ENCODE measurements around the gene POLE.

The POLE gene

GRCh38 chr12:132707241-132707640, 20.1 kb upstream of the POLE start:
- H3K4me1 ChIP-seq (ENCODE audit: low read length) = peaks cover 12% of the 10 kb centered on the region; the same call in 1 of the 2 replicates
- H3K27me3 ChIP-seq (ENCODE audit: low read depth, low read length) = no peaks in the 10 kb centered on the region
- no peak overlapping the region for H2AFZ ChIP-seq (ENCODE audit: low read depth, low read length)
- H3K79me2 ChIP-seq (ENCODE audit: low read length) = peaks cover 23% of the 10 kb centered on the region
- H3K4me2 ChIP-seq (ENCODE audit: low read length) = no peak overlapping the region
- H3K9me3 ChIP-seq (ENCODE audit: insufficient read depth, low read length) = peaks cover 3% of the 10 kb centered on the region; the same call in 1 of the 2 replicates
- H3K36me3 ChIP-seq (replicated peaks; ENCODE audit: low read depth, low read length) = peaks cover 10% of the 10 kb centered on the region
- H3K4me3 ChIP-seq (ENCODE audit: low read length) = no peak overlapping the region
- TF ChIP-seq, protein P1, sequence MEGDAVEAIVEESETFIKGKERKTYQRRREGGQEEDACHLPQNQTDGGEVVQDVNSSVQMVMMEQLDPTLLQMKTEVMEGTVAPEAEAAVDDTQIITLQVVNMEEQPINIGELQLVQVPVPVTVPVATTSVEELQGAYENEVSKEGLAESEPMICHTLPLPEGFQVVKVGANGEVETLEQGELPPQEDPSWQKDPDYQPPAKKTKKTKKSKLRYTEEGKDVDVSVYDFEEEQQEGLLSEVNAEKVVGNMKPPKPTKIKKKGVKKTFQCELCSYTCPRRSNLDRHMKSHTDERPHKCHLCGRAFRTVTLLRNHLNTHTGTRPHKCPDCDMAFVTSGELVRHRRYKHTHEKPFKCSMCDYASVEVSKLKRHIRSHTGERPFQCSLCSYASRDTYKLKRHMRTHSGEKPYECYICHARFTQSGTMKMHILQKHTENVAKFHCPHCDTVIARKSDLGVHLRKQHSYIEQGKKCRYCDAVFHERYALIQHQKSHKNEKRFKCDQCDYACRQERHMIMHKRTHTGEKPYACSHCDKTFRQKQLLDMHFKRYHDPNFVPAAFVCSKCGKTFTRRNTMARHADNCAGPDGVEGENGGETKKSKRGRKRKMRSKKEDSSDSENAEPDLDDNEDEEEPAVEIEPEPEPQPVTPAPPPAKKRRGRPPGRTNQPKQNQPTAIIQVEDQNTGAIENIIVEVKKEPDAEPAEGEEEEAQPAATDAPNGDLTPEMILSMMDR (IDR thresholded peaks at IDR 0.05; ENCODE audit: low read depth, low read length) = no peak
- no peak for TF ChIP-seq EZH2phosphoT487 (IDR thresholded peaks at IDR 0.05; ENCODE audit: low read depth)
- H3K9ac ChIP-seq (ENCODE audit: low read length) = no peak overlapping the region
- H3K27ac ChIP-seq (ENCODE audit: low read length) = no peak overlapping the region
- no peaks in the 10 kb centered on the region for H4K20me1 ChIP-seq (ENCODE audit: insufficient read depth, low read length)

- peaks cover 19% of the 10 kb centered on the region for H3K36me3 ChIP-seq (replicated peaks; ENCODE audit: low read depth, low read length)
- no peaks in the 10 kb centered on the region for H3K79me2 ChIP-seq (ENCODE audit: low read length)
- H3K4me2 ChIP-seq (ENCODE audit: low read length) = no peak overlapping the region
- no peaks in the 10 kb centered on the region for H4K20me1 ChIP-seq (ENCODE audit: insufficient read depth, low read length)
- H3K4me1 ChIP-seq (ENCODE audit: low read length) = no peaks in the 10 kb centered on the region
- no peak for TF ChIP-seq EZH2phosphoT487 (IDR thresholded peaks at IDR 0.05; ENCODE audit: low read depth)
- TF ChIP-seq, protein P1 (IDR thresholded peaks at IDR 0.05; ENCODE audit: low read depth, low read length) = no peak
- no peak overlapping the region for H2AFZ ChIP-seq (ENCODE audit: low read depth, low read length)
- H3K27me3 ChIP-seq (ENCODE audit: low read depth, low read length) = no peaks in the 10 kb centered on the region
- H3K27ac ChIP-seq (ENCODE audit: low read length) = no peak overlapping the region
- no peak overlapping the region for H3K4me3 ChIP-seq (ENCODE audit: low read length)
- no peaks in the 10 kb centered on the region for H3K9me3 ChIP-seq (ENCODE audit: insufficient read depth, low read length)
- no peak overlapping the region for H3K9ac ChIP-seq (ENCODE audit: low read length)
Observed at GRCh38 chr12:132703641-132704040, 16.5 kb upstream of the POLE start.

DNA sequence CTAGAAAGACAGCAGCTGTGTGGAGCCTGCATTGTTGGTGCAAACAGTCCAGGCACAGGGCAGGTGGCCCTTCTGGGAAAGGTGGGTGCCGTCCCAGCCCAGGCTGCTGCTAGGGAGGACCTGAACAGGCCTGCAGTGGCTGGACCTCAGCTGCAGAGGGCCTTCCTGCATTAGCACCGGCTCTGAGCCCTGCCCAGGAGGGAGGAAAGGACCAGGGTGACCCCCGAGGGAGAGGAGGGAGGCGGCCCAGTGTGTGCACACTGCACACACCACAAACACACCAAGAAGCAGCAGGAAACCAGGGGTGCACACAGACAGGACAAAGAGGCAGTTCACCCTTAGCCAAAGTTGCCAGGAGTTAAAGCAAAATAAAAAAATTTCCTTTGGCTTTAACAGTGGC, 15.5 kb upstream of the POLE start:
- Histone ChIP-seq H3K27me3 (ENCODE audit: low read depth, low read length) (no peaks in the 10 kb centered on the region), H3K9ac (ENCODE audit: low read length) (no peak overlapping the region), H3K9me3 (ENCODE audit: insufficient read depth, low read length) (no peaks in the 10 kb centered on the region), H4K20me1 (ENCODE audit: insufficient read depth, low read length) (no peaks in the 10 kb centered on the region), H3K79me2 (ENCODE audit: low read length) (no peaks in the 10 kb centered on the region), H3K4me3 (ENCODE audit: low read length) (no peak overlapping the region), H3K4me1 (ENCODE audit: low read length) (no peaks in the 10 kb centered on the region), H3K4me2 (ENCODE audit: low read length) (no peak overlapping the region), H3K27ac (ENCODE audit: low read length) (no peak overlapping the region), H3K36me3 (replicated peaks; ENCODE audit: low read depth, low read length) (peaks cover 15% of the 10 kb centered on the region), H2AFZ (ENCODE audit: low read depth, low read length) (no peak overlapping the region)
- TF ChIP-seq, protein P1 (IDR thresholded peaks at IDR 0.05; ENCODE audit: low read depth, low read length) = no peak
- TF ChIP-seq EZH2phosphoT487 (IDR thresholded peaks at IDR 0.05; ENCODE audit: low read depth) = no peak

DNA sequence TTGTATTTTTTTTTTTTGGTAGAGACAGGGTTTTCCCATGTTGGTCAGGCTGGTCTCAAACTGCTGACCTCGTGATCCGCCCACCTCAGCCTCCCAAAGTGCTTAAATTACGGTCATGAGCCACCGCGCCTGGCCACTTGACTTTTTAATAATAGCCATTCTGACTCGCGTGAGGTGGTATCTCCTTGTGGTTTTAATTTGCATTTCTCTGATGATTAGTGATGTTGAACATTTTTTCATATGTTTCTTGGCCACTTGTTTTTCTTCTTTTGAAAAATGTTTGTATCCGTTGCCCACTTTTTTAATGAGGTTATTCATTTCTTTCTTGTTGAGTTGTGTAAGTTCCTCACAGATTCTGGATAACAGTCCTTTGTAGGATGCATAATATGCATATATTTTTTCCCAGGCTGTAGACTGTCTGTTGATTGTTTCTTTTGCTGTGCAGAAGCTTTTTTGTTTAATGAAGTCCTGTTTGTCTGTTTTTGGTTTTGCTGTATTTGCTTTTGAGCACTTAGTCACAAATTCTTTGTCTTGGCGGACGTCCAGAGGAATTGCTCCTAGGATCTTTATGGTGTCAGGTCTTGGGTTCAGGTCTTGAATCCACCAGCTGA, 13.2 kb upstream of the POLE start:
- H3K9ac ChIP-seq (ENCODE audit: low read length) = no peak overlapping the region
- H4K20me1 ChIP-seq (ENCODE audit: insufficient read depth, low read length) = no peaks in the 10 kb centered on the region
- no peak overlapping the region for H2AFZ ChIP-seq (ENCODE audit: low read depth, low read length)
- no peak overlapping the region for H3K4me2 ChIP-seq (ENCODE audit: low read length)
- no peaks in the 10 kb centered on the region for H3K4me1 ChIP-seq (ENCODE audit: low read length)
- H3K27me3 ChIP-seq (ENCODE audit: low read depth, low read length) = no peaks in the 10 kb centered on the region
- H3K36me3 ChIP-seq (replicated peaks; ENCODE audit: low read depth, low read length) = peaks cover 20% of the 10 kb centered on the region
- no peaks in the 10 kb centered on the region for H3K9me3 ChIP-seq (ENCODE audit: insufficient read depth, low read length)
- H3K27ac ChIP-seq (ENCODE audit: low read length) = no peak overlapping the region
- TF ChIP-seq, protein P1 (IDR thresholded peaks at IDR 0.05; ENCODE audit: low read depth, low read length) = no peak
- no peak for TF ChIP-seq EZH2phosphoT487 (IDR thresholded peaks at IDR 0.05; ENCODE audit: low read depth)
- H3K4me3 ChIP-seq (ENCODE audit: low read length) = no peak overlapping the region
- no peaks in the 10 kb centered on the region for H3K79me2 ChIP-seq (ENCODE audit: low read length)
